Vagina (tissue), 2 donors: ENCODE results near the gene PLCB1.

ENCODE experiments used
- CTCF ChIP-seq, 3 experiments: fragments of 450-650 bp in 2 of 3; fragments of 200-600 bp in 1 of 3; sonication (generic) in 1 of 3; IDR thresholded peaks; one replicate each; pipeline ENCODE4 v1.5.1; 2017 to 2019; ENCODE audit warnings: antibody characterized with exemption in 3 of 3, mild to moderate bottlenecking in 2 of 3, moderate library complexity in 2 of 3
- POLR2A ChIP-seq, 2 donors: fragments of 450-650 bp; IDR thresholded peaks; one replicate each; pipeline ENCODE4 v1.6.1; 2017; ENCODE audit warnings: antibody characterized with exemption in 2 of 2, mild to moderate bottlenecking in 2 of 2, moderate library complexity in 2 of 2
- POLR2AphosphoS5 ChIP-seq, 2 donors: sonication (generic); formaldehyde crosslinking; IDR thresholded peaks; one replicate each; pipeline ENCODE4 v1.9.0; 2017; ENCODE audit warnings: antibody characterized with exemption in 2 of 2, mild to moderate bottlenecking in 2 of 2, low read depth in 1 of 2; ENCODE audit not compliant: insufficient read depth in 1 of 2

- TF ChIP-seq POLR2AphosphoS5 (IDR thresholded peaks at IDR 0.05; ENCODE audit: insufficient read depth in 1 of 2, low read depth in 1 of 2) = no peak
- TF ChIP-seq CTCF (IDR thresholded peaks at IDR 0.05) = no peak
- TF ChIP-seq POLR2A (IDR thresholded peaks at IDR 0.05) = no peak
These were observed 383.9 kb downstream of the PLCB1 start for GRCh38 chr20:8515810-8516435.
